22Rv1 (cell line): ENCODE results near the gene EPHA5.

Source experiments
- H3K27ac ChIP-seq: fragments of 450-650 bp; 2 replicates; pipeline ENCODE4 v1.5.1; 2017
- ZFX ChIP-seq: fragments of 450-650 bp; IDR thresholded peaks from 2 replicates; pipeline ENCODE4 v1.6.1; 2017; ENCODE audit warnings: antibody characterized with exemption, borderline replicate concordance
- TF ChIP-seq, protein P1 (sequence below): fragments of 450-650 bp; IDR thresholded peaks from 2 replicates; pipeline ENCODE4 v1.5.1; 2017; ENCODE audit warnings: mild to moderate bottlenecking

The EPHA5 gene

DNA sequence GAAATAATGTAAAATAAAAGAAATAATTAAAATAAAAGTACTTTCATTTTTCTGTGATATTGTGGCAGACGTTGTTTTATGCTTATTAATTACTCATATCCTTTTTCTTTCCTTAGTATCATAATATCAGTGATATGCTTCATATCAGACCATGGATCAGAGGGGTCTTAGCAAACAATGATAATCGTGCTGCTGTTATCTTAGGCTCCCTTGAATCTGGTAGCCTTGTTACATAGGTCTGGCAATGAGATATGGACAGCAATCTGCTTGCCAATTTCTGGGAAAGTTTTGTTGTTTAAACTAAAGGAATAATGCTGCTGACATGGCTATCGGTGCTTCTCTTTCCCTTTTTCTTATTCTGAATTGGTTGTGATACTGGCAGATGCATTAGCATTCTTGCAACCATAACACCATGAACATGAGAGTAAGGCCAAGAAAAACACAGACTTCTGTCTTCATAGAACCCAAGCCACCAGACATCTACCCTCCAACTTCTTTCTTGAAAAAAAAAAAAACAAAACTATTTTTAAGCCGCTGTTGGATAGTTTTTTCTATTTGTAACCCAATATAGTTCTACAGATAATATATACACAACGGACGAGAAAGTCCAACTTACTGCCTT lies 16.4 kb downstream of the EPHA5 start:
- TF ChIP-seq, protein P1, sequence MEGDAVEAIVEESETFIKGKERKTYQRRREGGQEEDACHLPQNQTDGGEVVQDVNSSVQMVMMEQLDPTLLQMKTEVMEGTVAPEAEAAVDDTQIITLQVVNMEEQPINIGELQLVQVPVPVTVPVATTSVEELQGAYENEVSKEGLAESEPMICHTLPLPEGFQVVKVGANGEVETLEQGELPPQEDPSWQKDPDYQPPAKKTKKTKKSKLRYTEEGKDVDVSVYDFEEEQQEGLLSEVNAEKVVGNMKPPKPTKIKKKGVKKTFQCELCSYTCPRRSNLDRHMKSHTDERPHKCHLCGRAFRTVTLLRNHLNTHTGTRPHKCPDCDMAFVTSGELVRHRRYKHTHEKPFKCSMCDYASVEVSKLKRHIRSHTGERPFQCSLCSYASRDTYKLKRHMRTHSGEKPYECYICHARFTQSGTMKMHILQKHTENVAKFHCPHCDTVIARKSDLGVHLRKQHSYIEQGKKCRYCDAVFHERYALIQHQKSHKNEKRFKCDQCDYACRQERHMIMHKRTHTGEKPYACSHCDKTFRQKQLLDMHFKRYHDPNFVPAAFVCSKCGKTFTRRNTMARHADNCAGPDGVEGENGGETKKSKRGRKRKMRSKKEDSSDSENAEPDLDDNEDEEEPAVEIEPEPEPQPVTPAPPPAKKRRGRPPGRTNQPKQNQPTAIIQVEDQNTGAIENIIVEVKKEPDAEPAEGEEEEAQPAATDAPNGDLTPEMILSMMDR: no peak
- no peak for TF ChIP-seq ZFX
- H3K27ac ChIP-seq: no peak overlapping the region

DNA sequence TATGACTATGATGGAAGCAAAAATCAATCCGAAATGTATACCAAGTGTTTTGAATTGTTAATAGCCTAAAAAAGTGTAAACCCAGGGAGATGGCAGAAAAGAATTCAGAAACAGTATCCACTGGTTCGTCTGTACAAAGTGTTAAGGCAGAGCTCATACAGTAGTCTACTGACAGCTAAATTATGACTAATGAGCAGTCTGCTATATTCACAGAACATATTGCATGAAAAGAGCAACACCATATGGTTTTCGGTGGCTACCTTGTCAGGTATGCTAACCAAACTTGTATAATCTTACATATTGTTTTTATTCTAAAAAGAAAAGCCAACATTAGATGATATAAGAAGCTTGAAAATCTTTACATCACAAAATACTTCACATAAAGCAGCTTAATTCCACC lies 18.5 kb downstream of the EPHA5 start:
- no peak overlapping the region for H3K27ac ChIP-seq
- TF ChIP-seq, protein P1: no peak

DNA sequence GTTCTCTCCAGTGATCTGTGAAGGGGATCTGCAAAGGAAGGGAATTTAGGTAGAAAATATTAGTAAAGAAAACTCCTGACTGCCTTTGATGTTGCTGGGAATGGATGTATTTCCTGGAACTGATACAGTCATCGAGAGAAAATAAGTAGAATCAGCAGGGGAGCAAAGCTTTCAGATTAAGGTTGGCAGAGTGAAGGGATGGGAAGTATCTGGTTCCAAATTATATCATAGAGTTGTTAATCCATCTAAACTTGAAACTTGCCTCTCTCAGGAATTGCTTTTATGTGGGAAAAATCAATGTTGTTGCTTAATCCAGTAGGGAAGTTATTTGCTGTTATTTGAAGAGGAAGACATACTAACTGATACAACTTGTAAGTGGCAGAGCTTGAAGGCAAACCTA lies 19.3 kb downstream of the EPHA5 start:
- H3K27ac ChIP-seq: no peak overlapping the region

DNA sequence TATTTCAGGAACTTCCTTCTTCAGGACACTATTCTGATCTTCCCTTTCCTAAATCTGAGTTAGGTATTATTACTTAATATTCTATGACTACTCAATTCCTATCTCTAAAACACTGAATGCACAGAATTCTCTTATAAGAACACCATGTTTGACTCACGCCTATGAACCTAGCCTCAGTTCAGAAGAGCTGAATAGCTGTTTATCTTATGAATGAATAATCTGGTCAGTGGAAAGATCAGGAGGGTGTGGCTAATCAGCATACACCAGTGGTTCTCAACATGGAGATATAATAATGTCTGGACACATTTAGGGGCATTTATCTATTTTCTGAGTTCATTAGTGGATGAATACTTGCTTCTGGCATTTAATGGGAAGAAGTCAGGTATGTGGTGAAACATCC lies 24.2 kb downstream of the EPHA5 start:
- no peak overlapping the region for H3K27ac ChIP-seq
- no peak for TF ChIP-seq ZFX
- TF ChIP-seq, protein P1: no peak

More for the DNA sequence above, 19.3 kb downstream of the EPHA5 start:
- no peak for TF ChIP-seq ZFX
- TF ChIP-seq, protein P1: no peak

DNA sequence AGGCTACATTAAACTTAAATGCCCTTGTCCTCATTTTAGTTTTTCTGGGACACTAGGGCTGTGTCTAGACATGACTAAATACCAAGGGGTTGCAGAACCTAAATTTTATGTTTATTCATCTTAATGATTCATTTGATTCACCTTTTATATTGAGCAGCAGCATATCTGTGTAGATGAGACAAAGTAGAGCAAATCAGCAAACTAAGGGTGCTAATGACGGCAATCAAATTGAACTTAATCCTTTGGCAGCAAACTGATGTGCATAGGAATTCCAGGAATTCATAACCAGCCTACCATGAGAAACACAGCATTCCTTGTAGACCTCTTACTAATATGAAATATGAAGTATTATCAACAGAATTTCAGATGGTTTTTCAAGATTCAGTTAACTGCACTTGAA lies 25.1 kb downstream of the EPHA5 start:
- no peak overlapping the region for H3K27ac ChIP-seq
- TF ChIP-seq, protein P1: no peak
- TF ChIP-seq ZFX: no peak

DNA sequence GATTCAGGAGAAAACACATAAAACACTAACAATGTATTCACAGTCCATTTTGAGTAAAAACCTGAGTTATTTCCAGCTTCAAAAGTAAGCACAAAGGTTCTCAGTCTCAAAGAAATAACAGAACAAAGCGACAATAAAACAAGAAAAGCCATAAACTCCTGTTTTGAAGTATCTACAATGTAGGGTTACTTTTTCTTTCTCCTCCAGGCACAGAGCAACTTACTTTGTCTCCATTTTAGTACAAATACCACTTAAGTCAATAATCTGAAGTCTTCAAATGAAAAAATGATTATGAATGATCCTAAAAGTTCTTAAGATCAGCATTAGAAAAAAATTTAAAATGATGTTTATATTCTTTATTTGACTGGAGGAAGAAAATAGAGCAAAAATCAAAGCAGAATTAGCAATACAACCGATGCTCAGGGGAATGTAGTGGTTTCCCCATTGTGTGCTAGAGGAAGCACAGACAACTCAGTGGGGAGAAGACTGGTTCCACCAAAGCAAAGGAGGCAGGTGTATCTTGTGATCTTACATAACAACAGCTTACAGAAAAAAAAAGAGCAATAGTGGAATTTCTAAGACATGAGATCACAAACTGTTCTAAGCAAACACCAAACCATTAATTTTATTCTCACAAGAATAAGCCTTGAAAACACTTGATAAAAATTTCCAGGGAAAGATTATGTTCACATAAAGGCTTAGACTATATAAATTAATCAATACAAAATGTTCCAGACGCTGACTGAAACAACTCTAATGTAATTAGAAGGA lies 35.1 kb downstream of the EPHA5 start:
- TF ChIP-seq, protein P1: no peak
- no peak for TF ChIP-seq ZFX
- H3K27ac ChIP-seq: no peak overlapping the region; the same call in 1 of the 2 replicates

DNA sequence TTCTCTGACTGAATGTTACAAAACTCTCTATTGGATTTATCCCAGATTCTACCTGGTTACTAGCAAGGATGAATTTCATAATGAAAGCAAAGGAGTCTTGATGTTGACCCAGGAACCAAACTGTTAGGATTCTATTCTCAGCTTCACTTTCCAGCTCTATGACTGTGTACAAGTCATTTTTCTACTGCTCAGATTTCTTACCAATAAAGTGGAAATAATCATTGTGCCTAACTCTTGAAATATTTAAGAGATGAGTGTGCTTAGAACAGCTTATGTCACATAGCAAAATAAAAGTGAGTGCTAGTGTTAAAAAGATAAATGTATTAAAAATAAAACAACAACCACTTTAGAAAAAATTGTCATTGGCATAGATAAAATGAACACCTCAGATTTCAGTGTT lies 45.6 kb downstream of the EPHA5 start:
- H3K27ac ChIP-seq: no peak overlapping the region
- no peak for TF ChIP-seq ZFX
- TF ChIP-seq, protein P1: no peak
